ENCODE results near the gene ERC2.

Gene ERC2

DNA sequence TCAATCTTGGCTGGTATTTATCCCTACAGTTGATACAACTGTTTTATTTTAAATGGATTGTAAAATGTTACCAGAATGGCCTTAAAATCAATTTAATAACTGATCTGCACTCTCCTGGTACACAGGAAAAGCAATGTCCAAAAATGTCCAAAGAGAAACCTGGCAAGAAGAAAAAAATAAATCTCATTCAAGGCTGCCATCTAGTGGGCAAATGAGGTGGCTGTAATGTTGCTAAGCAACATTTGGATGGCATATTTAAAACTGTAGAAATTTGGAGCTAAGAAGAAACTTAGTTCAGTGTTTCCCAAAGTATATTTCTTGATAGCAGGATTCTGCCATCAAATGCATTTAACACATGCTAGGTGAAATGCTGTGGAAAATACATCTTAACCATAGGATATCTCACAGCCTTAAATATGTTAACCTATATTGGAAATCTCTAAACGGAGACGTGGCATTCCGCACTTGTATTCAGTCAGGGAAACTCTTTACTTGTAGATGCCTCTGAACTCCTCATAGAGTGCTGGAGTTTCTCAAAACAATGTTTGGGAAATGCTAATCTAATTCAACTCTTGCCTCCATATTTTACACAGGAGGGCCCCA is 216.8 kb downstream of the ERC2 start:
- DNase-seq (ENCODE audit: low read depth), result peak; percentile 0

GRCh38 chr3:56248021-56248420 is 220.2 kb downstream of the ERC2 start:
- DNase-seq (ENCODE audit: low read depth), result no peak

GRCh38 chr3:56238299-56238698 is 230.0 kb downstream of the ERC2 start:
- DNase-seq (ENCODE audit: low read depth), result no peak

DNA sequence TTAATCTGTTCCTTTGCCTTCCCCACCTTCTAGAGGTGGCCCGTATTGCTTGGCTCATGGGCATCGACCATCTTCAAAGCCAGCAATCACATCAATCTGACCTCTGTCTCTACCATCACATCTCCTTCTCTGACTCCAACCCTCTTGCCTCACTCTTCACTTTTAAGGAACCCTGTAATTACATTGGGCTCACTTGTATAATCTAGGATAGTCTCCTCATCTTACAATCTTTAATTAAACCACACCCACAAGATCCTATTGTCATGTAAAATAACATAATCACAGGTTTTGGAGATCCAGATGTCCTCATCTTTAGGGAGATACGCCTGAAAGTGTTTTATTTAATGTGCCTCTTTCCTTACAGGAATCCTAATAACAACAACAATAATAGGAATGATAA is 234.5 kb downstream of the ERC2 start:
- DNase-seq (ENCODE audit: low read depth), result no peak

- no peak for DNase-seq (ENCODE audit: low read depth)
These were observed 239.0 kb downstream of the ERC2 start for GRCh38 chr3:56229311-56229710.

DNA sequence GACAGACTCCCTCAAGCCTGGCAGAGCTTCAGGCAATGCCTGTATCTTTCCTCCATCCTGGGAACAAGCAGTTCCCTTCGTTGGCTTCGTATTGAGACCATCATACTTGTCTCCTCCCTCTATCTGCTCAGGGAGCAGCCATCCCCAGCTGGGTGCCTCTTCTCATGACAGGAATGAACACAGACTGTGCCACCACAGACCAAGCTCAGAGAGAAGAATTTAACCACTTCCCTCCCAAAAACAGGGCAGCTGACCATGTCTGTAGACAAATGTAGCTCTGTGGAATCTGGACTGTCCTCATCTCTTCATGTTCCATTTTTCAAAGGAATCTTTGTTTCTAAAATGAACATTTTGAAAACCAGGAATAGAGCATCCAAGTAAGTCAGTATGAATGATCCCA is 245.4 kb downstream of the ERC2 start:
- DNase-seq (ENCODE audit: low read depth), result no peak

GRCh38 chr3:56219894-56220805 is 248.1 kb downstream of the ERC2 start:
- DNase-seq (ENCODE audit: low read depth), result no peak

- DNase-seq (ENCODE audit: low read depth), result no peak
These were observed 258.1 kb downstream of the ERC2 start for GRCh38 chr3:56209982-56210751.

DNA sequence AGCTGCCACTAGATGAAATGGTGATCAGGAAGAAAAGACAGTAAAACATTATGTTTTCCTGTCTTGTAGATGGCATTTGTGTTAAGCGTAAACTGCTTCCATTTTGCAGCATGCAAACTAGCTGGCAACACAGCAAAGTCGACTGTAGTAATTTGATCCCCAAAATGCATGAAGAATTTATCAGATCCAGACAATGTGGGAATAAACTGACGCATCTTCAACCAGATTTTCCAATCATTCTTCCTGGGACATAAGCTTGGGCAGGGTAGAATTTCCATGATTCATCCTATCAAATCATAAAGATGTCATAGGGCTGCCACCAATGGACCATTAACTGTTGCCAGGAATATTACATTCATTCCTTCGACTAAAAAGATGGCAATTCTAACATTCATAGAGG is 260.3 kb downstream of the ERC2 start:
- DNase-seq (ENCODE audit: low read depth), result no peak

DNA sequence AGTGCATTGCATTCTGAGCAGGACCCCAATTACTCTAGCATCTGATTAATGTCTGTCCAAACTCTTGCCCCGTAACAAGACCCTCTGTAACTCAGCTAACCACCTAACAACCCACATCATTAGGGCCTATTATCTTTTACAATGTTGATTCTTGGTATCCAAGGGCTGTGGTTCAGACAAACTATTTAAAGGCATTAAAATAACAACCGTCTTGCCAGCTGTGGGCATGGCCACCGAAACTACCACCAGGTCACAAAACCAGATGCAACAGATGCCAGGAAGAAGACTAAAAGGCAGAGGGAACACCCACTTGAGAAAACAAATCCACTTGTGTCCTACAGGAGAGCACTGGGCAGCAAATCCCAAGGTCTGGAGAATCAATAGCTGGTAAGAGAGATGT is 262.9 kb downstream of the ERC2 start:
- no peak for DNase-seq (ENCODE audit: low read depth)

- DNase-seq (ENCODE audit: low read depth), result no peak
These were observed 265.3 kb downstream of the ERC2 start for GRCh38 chr3:56202997-56203396.

GRCh38 chr3:56201407-56201806 is 266.9 kb downstream of the ERC2 start:
- no peak for DNase-seq (ENCODE audit: low read depth)

DNA sequence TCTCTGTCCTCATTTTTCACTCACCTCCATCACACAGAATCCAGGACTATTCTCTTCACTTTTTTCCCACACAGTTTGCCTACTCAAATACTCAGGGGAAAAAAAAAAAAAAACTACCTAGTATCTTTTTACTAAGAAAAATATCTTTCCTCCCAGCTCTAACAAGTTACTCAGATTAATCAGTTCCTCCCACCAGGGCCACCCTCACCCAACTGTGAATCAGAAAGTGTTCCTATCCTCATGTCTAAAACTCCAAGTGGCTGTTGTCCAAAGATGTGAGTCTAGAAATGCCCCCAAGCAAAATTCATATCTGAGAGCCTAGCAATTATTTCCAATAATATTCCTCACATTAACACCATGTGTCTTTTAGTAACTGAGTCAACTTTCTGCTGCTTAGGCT is 268.0 kb downstream of the ERC2 start:
- no peak for DNase-seq (ENCODE audit: low read depth)

- no peak for DNase-seq (ENCODE audit: low read depth)
These were observed 270.3 kb downstream of the ERC2 start for GRCh38 chr3:56197991-56198390.

GRCh38 chr3:56197259-56197965 is 270.9 kb downstream of the ERC2 start:
- no peak for DNase-seq (ENCODE audit: low read depth)

DNA sequence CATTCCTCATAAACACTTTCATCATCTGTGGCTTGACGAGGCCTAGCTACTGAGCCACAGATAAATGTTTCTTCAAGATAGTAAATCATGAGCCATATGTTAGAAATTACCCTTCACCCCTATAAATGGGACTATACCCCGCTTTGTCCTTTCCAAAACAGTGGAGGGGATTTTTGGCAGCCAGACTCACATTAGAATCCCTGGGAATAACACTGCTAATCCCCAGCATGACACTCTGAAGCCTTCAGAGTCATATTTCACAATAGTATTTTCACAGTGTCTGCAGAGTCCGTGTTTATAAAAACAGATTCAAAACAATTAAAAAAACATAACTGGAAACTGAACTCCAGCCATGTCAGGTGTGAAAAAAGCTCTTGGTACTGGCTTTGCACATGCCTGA is 271.6 kb downstream of the ERC2 start:
- DNase-seq (ENCODE audit: low read depth), result no peak

GRCh38 chr3:56193519-56193918 is 274.7 kb downstream of the ERC2 start:
- no peak for DNase-seq (ENCODE audit: low read depth)

GRCh38 chr3:56192001-56192400 is 276.3 kb downstream of the ERC2 start:
- DNase-seq (ENCODE audit: low read depth), result no peak

- DNase-seq (ENCODE audit: low read depth), result no peak
These were observed 277.4 kb downstream of the ERC2 start for GRCh38 chr3:56190771-56191305.

DNA sequence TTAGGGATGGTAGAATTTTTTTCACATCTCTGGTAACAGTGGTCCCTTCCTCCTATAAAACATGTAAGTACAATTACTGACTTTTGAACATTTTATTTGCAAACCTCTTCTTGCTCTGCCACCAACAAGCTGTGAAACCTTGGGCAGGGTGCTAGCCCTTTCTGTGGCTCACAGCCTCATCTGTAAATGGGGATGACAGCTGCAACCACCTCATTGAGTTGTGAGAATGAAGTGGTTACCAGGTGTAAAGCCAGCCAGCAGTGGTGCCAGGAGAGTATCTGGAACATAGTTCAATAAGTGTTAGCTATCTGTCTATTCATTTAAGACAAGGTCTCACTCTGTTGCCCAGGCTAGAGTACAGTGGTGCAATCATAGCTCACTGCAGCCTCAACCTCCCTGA is 278.1 kb downstream of the ERC2 start:
- DNase-seq (ENCODE audit: low read depth), result no peak

DNA sequence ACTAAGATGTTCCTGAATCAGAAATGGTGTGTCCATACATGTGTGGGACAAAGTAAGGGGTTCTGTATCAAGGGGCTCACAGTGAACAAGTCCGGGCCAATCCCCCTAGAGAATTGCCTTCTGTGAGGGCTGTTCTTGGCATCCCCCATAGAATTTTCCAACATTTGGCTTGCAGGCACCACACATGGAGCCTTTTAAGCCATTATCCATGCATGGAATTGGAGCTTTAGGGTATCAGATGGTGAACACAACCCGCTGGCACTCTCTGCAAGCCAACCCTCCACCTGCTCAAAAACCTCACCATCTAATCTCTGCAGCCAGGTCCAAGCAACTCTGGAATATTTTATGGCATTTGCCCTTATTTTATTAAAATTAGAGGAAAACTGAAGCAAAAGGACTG is 278.7 kb downstream of the ERC2 start:
- DNase-seq (ENCODE audit: low read depth), result no peak

- no peak for DNase-seq (ENCODE audit: low read depth)
These were observed 280.1 kb downstream of the ERC2 start for GRCh38 chr3:56188201-56188600.
